GM18507 (cell line): ENCODE results near the gene KCNH5.
"Not testable (repeated sequence)": the region's sequence is repeated elsewhere in the genome, so short reads cannot be mapped to it uniquely, and the experiment has no call there.

Experiments
- DNase-seq: peaks from one replicate; pipeline ENCODE4 v3.0.0; 2011; ENCODE audit warnings: low read depth; ENCODE audit not compliant: insufficient read length; ENCODE audit errors: extremely low spot score
- FAIRE-seq: peaks from 2 replicates; lab custom pipeline; 2011; peaks lifted over from hg19 to GRCh38; lab: Jason Lieb, UNC

The KCNH5 gene

GRCh38 chr14:62777510-62777909 is 267.7 kb downstream of the KCNH5 start:
- FAIRE-seq (no peak), DNase-seq (no peak)

- DNase-seq (no peak), FAIRE-seq (no peak)
These were observed 269.0 kb downstream of the KCNH5 start for GRCh38 chr14:62776300-62776699.

GRCh38 chr14:62768753-62769152 is 276.5 kb downstream of the KCNH5 start:
- FAIRE-seq: no peak
- DNase-seq: no peak

- DNase-seq (no peak), FAIRE-seq (no peak)
These were observed 281.3 kb downstream of the KCNH5 start for GRCh38 chr14:62763951-62764350.

GRCh38 chr14:62759796-62760195 is 285.5 kb downstream of the KCNH5 start:
- DNase-seq (no peak), FAIRE-seq (no peak)

GRCh38 chr14:62746881-62747280 is 298.4 kb downstream of the KCNH5 start:
- FAIRE-seq, DNase-seq: not testable (repeated sequence)

GRCh38 chr14:62745496-62745895 is 299.8 kb downstream of the KCNH5 start:
- FAIRE-seq (no peak), DNase-seq (no peak)

GRCh38 chr14:62743560-62743959 is 301.7 kb downstream of the KCNH5 start:
- no peak for FAIRE-seq
- no peak for DNase-seq

GRCh38 chr14:62743118-62743517 is 302.1 kb downstream of the KCNH5 start:
- FAIRE-seq: no peak
- no peak for DNase-seq

GRCh38 chr14:62739647-62740046 is 305.6 kb downstream of the KCNH5 start:
- DNase-seq: no peak
- no peak for FAIRE-seq

GRCh38 chr14:62736048-62737043 is 308.9 kb downstream of the KCNH5 start:
- no peak for FAIRE-seq
- no peak for DNase-seq

GRCh38 chr14:62734831-62735230 is 310.4 kb downstream of the KCNH5 start:
- DNase-seq: no peak
- FAIRE-seq: no peak

- DNase-seq (no peak), FAIRE-seq (no peak)
These were observed 322.9 kb downstream of the KCNH5 start for GRCh38 chr14:62722406-62722805.

GRCh38 chr14:62718629-62719028 is 326.6 kb downstream of the KCNH5 start:
- FAIRE-seq: no peak

GRCh38 chr14:62711351-62712023 is 333.8 kb downstream of the KCNH5 start:
- FAIRE-seq (no peak), DNase-seq (no peak)

More at GRCh38 chr14:62718629-62719028, 326.6 kb downstream of the KCNH5 start:
- no peak for DNase-seq

GRCh38 chr14:62710811-62711210 is 334.4 kb downstream of the KCNH5 start:
- FAIRE-seq (no peak), DNase-seq (no peak)

GRCh38 chr14:62709773-62710172 is 335.5 kb downstream of the KCNH5 start:
- DNase-seq: no peak
- FAIRE-seq: no peak

GRCh38 chr14:62706217-62706616 is 339.0 kb downstream of the KCNH5 start:
- FAIRE-seq (no peak), DNase-seq (no peak)

- FAIRE-seq: no peak
- DNase-seq: no peak
These were observed 347.8 kb downstream of the KCNH5 start for GRCh38 chr14:62697461-62697860.

- no peak for FAIRE-seq
- no peak for DNase-seq
These were observed 348.3 kb downstream of the KCNH5 start for GRCh38 chr14:62696929-62697328.
